Right renal cortex interstitium (tissue), 3 donors: ENCODE results near the gene TTC16. TPM values are rescaled to one million over a fixed set of nuclear protein-coding genes. Genes with fewer than 3 reads are reported as not detected.

Experiments used
- DNase-seq, 3 donors: peaks; one replicate each; pipeline ENCODE4 v3.0.0-alpha.2; 2013; ENCODE audit warnings: low read depth in 3 of 3, low spot score in 2 of 3
- polyA plus RNA-seq, 3 donors: library from polyadenylated mRNA; unstranded; fragments of 120-200 nt; gene quantifications; one replicate each; pipeline ENCODE4 v1.2.1, GENCODE V29; 2013; ENCODE audit not compliant: insufficient read length in 3 of 3

The TTC16 gene
- polyA plus RNA-seq, 3 donors = 0.14 to 0.26 (median 0.20) TPM

- no peak for DNase-seq
Measured at GRCh38 chr9:127716412-127716811, 533 bp downstream of the TTC16 start.

GRCh38 chr9:127717766-127718165 lies 1.9 kb downstream of the TTC16 start:
- no peak for DNase-seq

- no peak for DNase-seq
Measured at GRCh38 chr9:127720031-127720864, 4.4 kb downstream of the TTC16 start.

- no peak for DNase-seq
Measured at GRCh38 chr9:127720865-127721227, 5.0 kb downstream of the TTC16 start.

GRCh38 chr9:127721391-127721821 lies 5.5 kb downstream of the TTC16 start:
- no peak for DNase-seq

GRCh38 chr9:127722055-127722745 lies 6.3 kb downstream of the TTC16 start:
- no peak for DNase-seq

GRCh38 chr9:127723013-127723412 lies 7.1 kb downstream of the TTC16 start:
- DNase-seq = no peak

GRCh38 chr9:127723444-127723843 lies 7.6 kb downstream of the TTC16 start:
- no peak for DNase-seq

- no peak for DNase-seq
Measured at GRCh38 chr9:127724012-127724411, 8.1 kb downstream of the TTC16 start.

GRCh38 chr9:127726871-127727270 lies 11.0 kb downstream of the TTC16 start:
- DNase-seq = no peak

- DNase-seq = no peak
Measured at GRCh38 chr9:127728808-127729207, 12.9 kb downstream of the TTC16 start.

GRCh38 chr9:127729522-127730256 lies 13.8 kb downstream of the TTC16 start:
- no peak for DNase-seq

- no peak for DNase-seq
Measured at GRCh38 chr9:127730262-127730661, 14.4 kb downstream of the TTC16 start.

GRCh38 chr9:127730799-127731410 lies 15.0 kb downstream of the TTC16 start:
- no peak for DNase-seq

GRCh38 chr9:127731938-127732337 lies 16.1 kb downstream of the TTC16 start:
- no peak for DNase-seq

- DNase-seq = no peak
Measured at GRCh38 chr9:127732444-127732843, 16.6 kb downstream of the TTC16 start.

GRCh38 chr9:127733614-127734013 lies 17.7 kb downstream of the TTC16 start:
- no peak for DNase-seq

- DNase-seq = no peak
Measured at GRCh38 chr9:127734247-127734746, 18.4 kb downstream of the TTC16 start.

- peak; percentile 92 to 95 (median 94) for DNase-seq
Measured at GRCh38 chr9:127734747-127735529, 19.1 kb downstream of the TTC16 start, which contains the start of gene TOR2A. TSS of gene TOR2A (minus strand) at chr9:127735294. CDS start at chr9:127735270, 24 bp downstream.
